ENCODE results near the gene FUS.

FUS gene

GRCh38 chr16:31186930-31187807, 7.2 kb downstream of the FUS start:
- TF ChIP-seq POLR2AphosphoS5 (IDR thresholded peaks at IDR 0.05; ENCODE audit: low read depth) (peak; percentile 48; the same call in 1 of the 2 replicates), GABPA (IDR thresholded peaks at IDR 0.05; ENCODE audit: low read depth) (no peak), SPI1 (IDR thresholded peaks at IDR 0.05; ENCODE audit: borderline replicate concordance, low read depth) (no peak), REST (IDR thresholded peaks at IDR 0.05; ENCODE audit: insufficient replicate concordance, low read depth) (no peak), CTCF (IDR thresholded peaks at IDR 0.05; ENCODE audit: insufficient read depth, low read length) (no peak)
- H3K4me3 ChIP-seq (replicated peaks; ENCODE audit: insufficient read depth, low read length) = no peak overlapping the region
- DNase-seq (ENCODE audit: low read depth in 1 of 2, low spot score in 1 of 2) = peak in 1 of 2 experiments; percentile 50
- H3K27ac ChIP-seq (replicated peaks) = peak overlapping the region; percentile 41; the same call in 1 of the 2 replicates
- H3K27me3 ChIP-seq (ENCODE audit: insufficient read depth, poor library complexity, severe bottlenecking) = no peaks in the 10 kb centered on the region

GRCh38 chr16:31187808-31188189, 7.9 kb downstream of the FUS start:
- TF ChIP-seq REST (IDR thresholded peaks at IDR 0.05; ENCODE audit: insufficient replicate concordance, low read depth) (no peak), POLR2AphosphoS5 (IDR thresholded peaks at IDR 0.05; ENCODE audit: low read depth) (no peak; the same call in 1 of the 2 replicates), GABPA (IDR thresholded peaks at IDR 0.05; ENCODE audit: low read depth) (no peak), SPI1 (IDR thresholded peaks at IDR 0.05; ENCODE audit: borderline replicate concordance, low read depth) (no peak), CTCF (IDR thresholded peaks at IDR 0.05; ENCODE audit: insufficient read depth, low read length) (no peak)
- Histone ChIP-seq H3K27me3 (ENCODE audit: insufficient read depth, poor library complexity, severe bottlenecking) (no peaks in the 10 kb centered on the region), H3K4me3 (replicated peaks; ENCODE audit: insufficient read depth, low read length) (no peak overlapping the region), H3K27ac (replicated peaks) (no peak overlapping the region)
- peak in 1 of 2 experiments; percentile 35 for DNase-seq (ENCODE audit: low read depth in 1 of 2, low spot score in 1 of 2)

- no peaks in the 10 kb centered on the region for H3K27me3 ChIP-seq (ENCODE audit: insufficient read depth, poor library complexity, severe bottlenecking)
- peak in 1 of 2 experiments; percentile 32 for DNase-seq (ENCODE audit: low read depth in 1 of 2, low spot score in 1 of 2)
- no peak overlapping the region for H3K27ac ChIP-seq (replicated peaks)
- TF ChIP-seq REST (IDR thresholded peaks at IDR 0.05; ENCODE audit: insufficient replicate concordance, low read depth) (no peak), GABPA (IDR thresholded peaks at IDR 0.05; ENCODE audit: low read depth) (no peak), POLR2AphosphoS5 (IDR thresholded peaks at IDR 0.05; ENCODE audit: low read depth) (no peak), SPI1 (IDR thresholded peaks at IDR 0.05; ENCODE audit: borderline replicate concordance, low read depth) (no peak), CTCF (IDR thresholded peaks at IDR 0.05; ENCODE audit: insufficient read depth, low read length) (no peak)
- H3K4me3 ChIP-seq (replicated peaks; ENCODE audit: insufficient read depth, low read length) = no peak overlapping the region
These were observed 8.8 kb downstream of the FUS start for GRCh38 chr16:31188450-31189411.
